Measurements from ENCODE around the gene MBNL2. TPM values are rescaled to one million over a fixed set of nuclear protein-coding genes. Genes with fewer than 3 reads are reported as not detected.

Gene MBNL2
- total and polyA plus RNA-seq, 2 of the 4 experiments (the other 2 are of a cell fraction): 26.9 to 103 TPM

- DNase-seq: no peak
- H3K9me3 ChIP-seq (ENCODE audit: control insufficient read depth, insufficient read depth, low read length): no peaks in the 10 kb centered on the region
Observed at GRCh38 chr13:97372936-97373335, 150.8 kb downstream of the MBNL2 start.

More at GRCh38 chr13:97372936-97373335, 150.8 kb downstream of the MBNL2 start:
- POLR2A ChIA-PET (ENCODE audit: unreplicated experiment): no interaction called here
- Histone ChIP-seq H3K27me3 (ENCODE audit: control insufficient read depth, insufficient read depth, low read length) (no peaks in the 10 kb centered on the region), H2AK5ac (ENCODE audit: low read depth, low read length) (no peak overlapping the region), H3K14ac (replicated peaks; ENCODE audit: low read depth, low read length) (no peak overlapping the region), H3K23ac (ENCODE audit: low read depth, low read length) (no peak overlapping the region), H4K8ac (ENCODE audit: low read depth in 2 of 2, low read length in 2 of 2) (no peak overlapping the region), H3K56ac (ENCODE audit: extremely low read depth, insufficient read depth, low read length) (no peak overlapping the region), H4K91ac (ENCODE audit: insufficient read depth, low read depth, low read length) (no peak overlapping the region), H4K20me1 (ENCODE audit: insufficient read depth, low read length) (no peaks in the 10 kb centered on the region; the same call in 1 of the 2 replicates), H3K4me3 (ENCODE audit: insufficient read depth, low read depth, low read length) (no peak overlapping the region), H3K9ac (ENCODE audit: low read depth, low read length) (no peak overlapping the region), H2AK9ac (replicated peaks; ENCODE audit: low read depth, low read length, poor library complexity) (no peak overlapping the region), H2BK120ac (ENCODE audit: low read depth, low read length) (no peak overlapping the region), H3K9me1 (ENCODE audit: insufficient read depth, low read length) (peaks cover 18% of the 10 kb centered on the region), H3K36me3 (ENCODE audit: control insufficient read depth, insufficient read depth, low read length) (peaks cover 31% of the 10 kb centered on the region), H2AFZ (replicated peaks; ENCODE audit: low read length, poor library complexity) (no peak overlapping the region), H3K4me1 (ENCODE audit: control insufficient read depth, insufficient read depth, low read length) (no peaks in the 10 kb centered on the region), H3K4ac (ENCODE audit: low read depth, low read length) (no peak overlapping the region), H2BK15ac (ENCODE audit: low read depth, low read length) (no peak overlapping the region), H3K18ac (ENCODE audit: low read depth, low read length) (no peak overlapping the region), H2BK20ac (ENCODE audit: low read depth, low read length) (no peak overlapping the region), H3K79me1 (ENCODE audit: low read depth in 1 of 2, low read length in 2 of 2) (peaks cover 8 to 42% of the 10 kb centered on the region in 2 experiments), H3K4me2 (ENCODE audit: low read depth, low read length) (no peak overlapping the region), H3K27ac (ENCODE audit: insufficient read depth, low read length) (no peak overlapping the region), H2BK5ac (ENCODE audit: low read depth, low read length, poor library complexity, severe bottlenecking) (no peak overlapping the region), H4K5ac (ENCODE audit: low read depth, low read length) (no peak overlapping the region)
- CTCF ChIA-PET: no interaction called here
- no TSS peak for BruUV-seq (replicated peaks)
- intact Hi-C loops (cut with micrococcal nuclease) (no loop called here), dilution Hi-C loops (cut with HindIII; ENCODE audit: low sequenced_read_pairs, unreplicated experiment) (no loop called here), in situ Hi-C loops (cut with MboI; ENCODE audit: low sequenced_read_pairs) (loop anchor here (10.0 kb wide), 1 partner anchor 192 kb away; no protein-coding TSS in a partner anchor)
- TF ChIP-seq, protein P1, sequence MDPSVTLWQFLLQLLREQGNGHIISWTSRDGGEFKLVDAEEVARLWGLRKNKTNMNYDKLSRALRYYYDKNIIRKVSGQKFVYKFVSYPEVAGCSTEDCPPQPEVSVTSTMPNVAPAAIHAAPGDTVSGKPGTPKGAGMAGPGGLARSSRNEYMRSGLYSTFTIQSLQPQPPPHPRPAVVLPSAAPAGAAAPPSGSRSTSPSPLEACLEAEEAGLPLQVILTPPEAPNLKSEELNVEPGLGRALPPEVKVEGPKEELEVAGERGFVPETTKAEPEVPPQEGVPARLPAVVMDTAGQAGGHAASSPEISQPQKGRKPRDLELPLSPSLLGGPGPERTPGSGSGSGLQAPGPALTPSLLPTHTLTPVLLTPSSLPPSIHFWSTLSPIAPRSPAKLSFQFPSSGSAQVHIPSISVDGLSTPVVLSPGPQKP (IDR thresholded peaks at IDR 0.05; ENCODE audit: borderline replicate concordance, low read depth, low read length): no peak
- TF ChIP-seq CEBPB (IDR thresholded peaks at IDR 0.05; ENCODE audit: low read depth, low read length) (no peak), MXI1 (IDR thresholded peaks at IDR 0.05; ENCODE audit: borderline replicate concordance, low read depth, low read length) (no peak), MAZ (IDR thresholded peaks at IDR 0.05; ENCODE audit: borderline replicate concordance, low read depth, low read length) (no peak), RAD21 (IDR thresholded peaks at IDR 0.05; ENCODE audit: low read length) (no peak), RCOR1 (IDR thresholded peaks at IDR 0.05; ENCODE audit: insufficient replicate concordance, low read length) (no peak), MAFK (IDR thresholded peaks at IDR 0.05; ENCODE audit: low read depth, low read length) (no peak), NFE2L2 (IDR thresholded peaks at IDR 0.05; ENCODE audit: low read depth, low read length) (no peak), CHD1 (IDR thresholded peaks at IDR 0.05; ENCODE audit: low read depth, low read length) (no peak), USF2 (IDR thresholded peaks at IDR 0.05; ENCODE audit: low read depth, low read length) (no peak), SMC3 (IDR thresholded peaks at IDR 0.05; ENCODE audit: low read depth, low read length) (no peak), BHLHE40 (IDR thresholded peaks at IDR 0.05; ENCODE audit: low read depth, low read length) (no peak), RFX5 (IDR thresholded peaks at IDR 0.05; ENCODE audit: low read depth, low read length) (no peak), FOS (IDR thresholded peaks at IDR 0.05; ENCODE audit: low read depth, low read length) (no peak), POLR2A (IDR thresholded peaks at IDR 0.05; ENCODE audit: low read depth, low read length) (no peak)
- TF ChIP-seq, protein P2, sequence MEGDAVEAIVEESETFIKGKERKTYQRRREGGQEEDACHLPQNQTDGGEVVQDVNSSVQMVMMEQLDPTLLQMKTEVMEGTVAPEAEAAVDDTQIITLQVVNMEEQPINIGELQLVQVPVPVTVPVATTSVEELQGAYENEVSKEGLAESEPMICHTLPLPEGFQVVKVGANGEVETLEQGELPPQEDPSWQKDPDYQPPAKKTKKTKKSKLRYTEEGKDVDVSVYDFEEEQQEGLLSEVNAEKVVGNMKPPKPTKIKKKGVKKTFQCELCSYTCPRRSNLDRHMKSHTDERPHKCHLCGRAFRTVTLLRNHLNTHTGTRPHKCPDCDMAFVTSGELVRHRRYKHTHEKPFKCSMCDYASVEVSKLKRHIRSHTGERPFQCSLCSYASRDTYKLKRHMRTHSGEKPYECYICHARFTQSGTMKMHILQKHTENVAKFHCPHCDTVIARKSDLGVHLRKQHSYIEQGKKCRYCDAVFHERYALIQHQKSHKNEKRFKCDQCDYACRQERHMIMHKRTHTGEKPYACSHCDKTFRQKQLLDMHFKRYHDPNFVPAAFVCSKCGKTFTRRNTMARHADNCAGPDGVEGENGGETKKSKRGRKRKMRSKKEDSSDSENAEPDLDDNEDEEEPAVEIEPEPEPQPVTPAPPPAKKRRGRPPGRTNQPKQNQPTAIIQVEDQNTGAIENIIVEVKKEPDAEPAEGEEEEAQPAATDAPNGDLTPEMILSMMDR (conservative IDR thresholded peaks at IDR 0.05; ENCODE audit: low read depth, low read length): no peak
- no peak for ATAC-seq (ENCODE audit: low read depth)
- whole genome bisulfite sequencing, 2 experiments (ENCODE audit: extremely low coverage in 2 of 2, insufficient read length in 1 of 2): 80% methylated on average over 1 of the region's 4 CpGs; no CpG with 5 or more reads in 1 of the 2 experiments

All from IMR-90 (cell line).